Tibial nerve (tissue), 4 donors: ENCODE measurements around the gene G6PC2. TPM values are rescaled to one million over a fixed set of nuclear protein-coding genes. Genes with fewer than 3 reads are reported as not detected.

Experiments used
- DNase-seq, 2 donors: peaks; one replicate each; pipeline ENCODE4 v3.0.0-alpha.2; 2019; ENCODE audit warnings: low spot score in 2 of 2
- H3K27ac ChIP-seq, 4 donors: fragments of 200-600 bp; sonication (generic) in 3 of 4; one replicate each; pipeline ENCODE4 v1.5.1; 2017 to 2019; ENCODE audit warnings: mild to moderate bottlenecking in 1 of 4
- H3K27me3 ChIP-seq, 2 donors: fragments of 200-600 bp; sonication (generic) in 1 of 2; one replicate each; pipeline versions ENCODE4 v1.5.1 to v1.6.0; 2017 to 2019
- H3K36me3 ChIP-seq, 3 donors: fragments of 200-600 bp; sonication (generic); one replicate each; pipeline ENCODE4 v1.5.1; 2018 to 2019
- H3K4me1 ChIP-seq, 4 donors: fragments of 200-600 bp; sonication (generic) in 3 of 4; one replicate each; pipeline ENCODE4 v1.5.1; 2017 to 2019
- H3K4me3 ChIP-seq, 4 donors: fragments of 200-600 bp; sonication (generic) in 3 of 4; one replicate each; pipeline ENCODE4 v1.5.1; 2017 to 2019; ENCODE audit warnings: mild to moderate bottlenecking in 1 of 4, moderate library complexity in 1 of 4
- H3K9me3 ChIP-seq, 4 donors: fragments of 200-600 bp; sonication (generic) in 3 of 4; one replicate each; pipeline ENCODE4 v1.5.1; 2017 to 2019
- EP300 ChIP-seq, 2 donors: sonication (generic); formaldehyde crosslinking; IDR thresholded peaks; one replicate each; pipeline ENCODE4 v1.6.1; 2017; ENCODE audit warnings: antibody characterized with exemption in 2 of 2, mild to moderate bottlenecking in 1 of 2
- POLR2A ChIP-seq, 2 donors: fragments of 450-650 bp; IDR thresholded peaks; one replicate each; pipeline ENCODE4 v1.6.1; 2017; ENCODE audit warnings: antibody characterized with exemption in 2 of 2, mild to moderate bottlenecking in 2 of 2, moderate library complexity in 2 of 2
- WGBS, 2 donors: methylation state at CpG; one replicate each; pipeline ENCODE4 v1.1.5; 2018; 5-methylcytosine and 5-hydroxymethylcytosine counted together
- total RNA-seq, 4 donors: library from RNA; depleted of rRNA; stranded (reverse); fragments of >200 nt; gene quantifications; one replicate each; pipeline ENCODE4 v1.1.0, GENCODE V29; 2016
- TF ChIP-seq, protein P1 (sequence below), 5 experiments: fragments of 200-600 bp in 3 of 5; fragments of 450-650 bp in 2 of 5; sonication (generic) in 3 of 5; IDR thresholded peaks; one replicate each; pipeline ENCODE4 v1.5.1; 2016 to 2019; ENCODE audit warnings: antibody characterized with exemption in 5 of 5, mild to moderate bottlenecking in 3 of 5, moderate library complexity in 2 of 5

G6PC2 gene
- total RNA-seq, 4 donors from 2014 or later: not detected

DNA sequence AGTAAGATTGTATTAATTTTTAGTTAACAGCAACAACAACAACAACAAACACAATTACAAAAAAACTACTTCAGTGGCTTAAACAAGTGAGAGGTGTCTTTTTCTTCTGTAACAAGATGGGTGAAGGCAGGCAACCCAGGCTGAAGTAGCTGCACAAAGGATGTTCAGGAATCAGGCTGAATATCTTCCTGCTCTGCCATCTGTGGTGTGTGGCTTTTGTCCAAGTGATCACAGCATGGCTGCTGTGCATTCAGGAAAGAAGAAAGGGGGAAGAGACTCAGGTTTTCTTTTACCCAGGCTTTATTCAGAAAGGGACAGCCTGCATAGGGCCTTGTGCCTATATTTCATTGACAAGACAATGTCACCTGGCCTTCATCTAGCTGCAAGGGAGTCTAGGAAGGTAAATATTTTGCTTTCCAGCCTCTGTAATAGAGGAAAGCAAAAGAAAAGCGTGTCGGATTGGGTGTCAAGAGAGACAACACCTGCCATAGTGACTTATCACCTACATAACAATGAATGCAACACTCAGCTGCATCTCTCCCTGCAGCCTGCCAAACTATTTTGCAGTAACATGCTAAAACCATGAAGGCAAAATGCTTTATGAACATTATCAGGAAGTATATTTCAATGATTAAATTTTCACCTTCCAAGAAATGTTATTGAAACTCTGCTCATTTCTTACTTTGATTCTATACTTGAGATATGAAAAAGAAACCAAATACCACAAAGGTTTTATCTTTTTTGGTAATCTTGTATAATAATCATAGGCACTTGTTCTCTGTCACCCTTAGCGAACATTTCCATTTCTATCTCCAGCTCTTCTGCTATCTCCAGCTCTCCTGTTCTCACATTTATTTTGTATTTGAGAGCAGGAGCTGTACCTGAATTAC, 14.6 kb downstream of the G6PC2 start:
- Histone ChIP-seq H3K9me3 (peaks cover 0 to 6% (median 0%) of the 10 kb centered on the region in 4 donors), H3K27ac (no peak overlapping the region), H3K4me3 (no peak overlapping the region), H3K36me3 (no peaks in the 10 kb centered on the region), H3K27me3 (no peaks in the 10 kb centered on the region), H3K4me1 (peaks cover 0 to 9% (median 0%) of the 10 kb centered on the region in 4 donors)
- DNase-seq: no peak
- TF ChIP-seq, protein P1, sequence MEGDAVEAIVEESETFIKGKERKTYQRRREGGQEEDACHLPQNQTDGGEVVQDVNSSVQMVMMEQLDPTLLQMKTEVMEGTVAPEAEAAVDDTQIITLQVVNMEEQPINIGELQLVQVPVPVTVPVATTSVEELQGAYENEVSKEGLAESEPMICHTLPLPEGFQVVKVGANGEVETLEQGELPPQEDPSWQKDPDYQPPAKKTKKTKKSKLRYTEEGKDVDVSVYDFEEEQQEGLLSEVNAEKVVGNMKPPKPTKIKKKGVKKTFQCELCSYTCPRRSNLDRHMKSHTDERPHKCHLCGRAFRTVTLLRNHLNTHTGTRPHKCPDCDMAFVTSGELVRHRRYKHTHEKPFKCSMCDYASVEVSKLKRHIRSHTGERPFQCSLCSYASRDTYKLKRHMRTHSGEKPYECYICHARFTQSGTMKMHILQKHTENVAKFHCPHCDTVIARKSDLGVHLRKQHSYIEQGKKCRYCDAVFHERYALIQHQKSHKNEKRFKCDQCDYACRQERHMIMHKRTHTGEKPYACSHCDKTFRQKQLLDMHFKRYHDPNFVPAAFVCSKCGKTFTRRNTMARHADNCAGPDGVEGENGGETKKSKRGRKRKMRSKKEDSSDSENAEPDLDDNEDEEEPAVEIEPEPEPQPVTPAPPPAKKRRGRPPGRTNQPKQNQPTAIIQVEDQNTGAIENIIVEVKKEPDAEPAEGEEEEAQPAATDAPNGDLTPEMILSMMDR (IDR thresholded peaks at IDR 0.05): no peak
- TF ChIP-seq POLR2A (IDR thresholded peaks at IDR 0.05) (no peak), EP300 (IDR thresholded peaks at IDR 0.05) (no peak)
- 95% methylated on average over 3 of the region's 3 CpGs for WGBS, 2 donors

DNA sequence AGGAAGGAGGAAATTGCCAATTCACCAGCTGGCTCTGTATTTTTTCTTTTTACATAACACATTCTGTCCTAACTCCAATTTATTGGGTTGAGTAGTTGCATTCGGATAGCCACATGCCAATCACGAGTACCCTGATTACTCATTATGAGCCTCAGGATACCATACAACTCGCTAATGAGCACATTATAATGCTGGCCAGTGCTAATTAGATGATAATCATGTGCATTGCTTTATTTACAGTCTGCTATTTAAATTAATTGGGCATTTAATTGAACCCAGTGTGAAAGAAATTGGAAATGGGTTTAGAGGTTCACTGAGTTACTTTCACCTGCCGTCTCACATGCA, 15.2 kb downstream of the G6PC2 start:
- peaks cover 0 to 9% (median 0%) of the 10 kb centered on the region in 4 donors for H3K4me1 ChIP-seq
- H3K4me3 ChIP-seq: no peak overlapping the region
- H3K27me3 ChIP-seq: no peaks in the 10 kb centered on the region
- TF ChIP-seq, protein P1 (IDR thresholded peaks at IDR 0.05): no peak
- TF ChIP-seq POLR2A (IDR thresholded peaks at IDR 0.05) (no peak), EP300 (IDR thresholded peaks at IDR 0.05) (no peak)
- H3K27ac ChIP-seq: no peak overlapping the region
- WGBS, 2 donors: 86% methylated on average over 4 of the region's 4 CpGs
- peaks cover 0 to 6% (median 0%) of the 10 kb centered on the region in 4 donors for H3K9me3 ChIP-seq
- no peak for DNase-seq
- H3K36me3 ChIP-seq: no peaks in the 10 kb centered on the region

DNA sequence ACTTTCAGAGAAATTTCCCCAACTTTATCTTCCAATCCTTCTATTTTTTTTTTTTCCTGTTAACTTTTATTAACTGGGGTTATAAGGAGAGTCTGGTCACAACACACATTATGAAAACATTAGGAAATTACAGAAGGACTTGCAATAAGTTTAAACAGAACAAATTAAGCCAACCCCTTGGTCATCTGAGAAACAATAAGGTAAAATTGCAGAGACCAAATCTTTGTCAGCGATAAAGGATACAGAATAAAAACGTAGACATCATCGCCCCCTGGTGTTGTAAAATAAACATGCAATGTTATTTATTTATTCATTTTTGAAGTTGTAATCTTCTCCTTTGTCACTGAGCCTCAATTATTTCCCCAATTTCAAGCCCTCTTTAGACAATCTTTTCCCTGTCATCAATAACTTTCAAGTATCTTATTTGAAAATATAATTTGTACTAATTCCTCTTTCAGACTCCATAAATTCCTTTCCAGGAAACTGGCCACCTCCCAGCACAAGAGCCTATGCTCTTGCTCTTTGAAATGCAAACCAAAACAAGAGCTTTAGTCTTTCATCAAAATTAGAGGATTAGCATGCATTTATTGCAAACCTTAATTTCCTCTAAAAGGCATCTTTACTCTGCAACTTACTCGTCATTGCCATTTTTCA, 19.5 kb downstream of the G6PC2 start:
- Histone ChIP-seq H3K27ac (no peak overlapping the region), H3K4me1 (no peaks in the 10 kb centered on the region), H3K36me3 (no peaks in the 10 kb centered on the region), H3K9me3 (peaks cover 0 to 3% (median 0%) of the 10 kb centered on the region in 4 donors), H3K4me3 (no peak overlapping the region), H3K27me3 (no peaks in the 10 kb centered on the region)
- 24 to 29% methylated on average over 4 of the region's 4 CpGs for WGBS, 2 donors
- DNase-seq: peak in 1 of 2 donors; percentile 16
- TF ChIP-seq, protein P1 (IDR thresholded peaks at IDR 0.05): peak in 4 of 5 experiments; percentile 31 to 58 (median 54)
- TF ChIP-seq POLR2A (IDR thresholded peaks at IDR 0.05): no peak
- no peak for TF ChIP-seq EP300 (IDR thresholded peaks at IDR 0.05)

DNA sequence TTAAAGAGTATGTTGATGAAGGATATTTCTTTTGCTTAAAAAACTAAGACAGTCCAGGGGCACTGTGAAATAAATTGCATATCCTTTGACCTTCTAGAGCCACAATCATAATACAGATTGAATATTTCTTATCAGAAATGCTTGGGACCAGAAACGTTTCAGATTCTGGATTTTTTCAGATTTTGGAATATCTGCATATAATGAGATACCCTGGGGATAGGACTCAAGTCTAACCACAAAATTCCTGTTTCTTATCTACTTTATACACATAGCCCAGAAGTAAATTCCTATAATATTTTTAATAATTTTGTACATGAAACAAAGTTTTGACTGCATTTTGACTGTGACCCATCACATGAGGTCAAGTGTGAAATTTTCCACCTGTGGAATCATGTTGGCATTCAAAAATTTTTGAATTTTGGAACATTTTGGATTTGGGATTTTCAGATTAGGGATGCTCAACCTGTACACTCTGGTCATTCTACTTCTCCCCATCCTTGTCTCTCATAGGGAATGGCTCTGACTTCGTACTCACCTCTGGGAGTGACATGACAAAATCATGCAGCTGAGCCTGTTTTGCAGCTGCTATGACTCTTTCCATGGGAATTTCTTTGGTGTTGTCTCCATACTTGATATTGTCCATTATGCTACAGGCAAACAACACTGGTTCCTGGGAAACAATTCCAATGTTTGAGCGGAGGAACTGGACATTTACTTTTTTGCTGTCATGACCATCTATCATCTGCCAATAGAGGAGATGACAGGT, 25.7 kb downstream of the G6PC2 start:
- Histone ChIP-seq H3K4me3 (no peak overlapping the region), H3K9me3 (no peaks in the 10 kb centered on the region), H3K27me3 (no peaks in the 10 kb centered on the region), H3K27ac (no peak overlapping the region), H3K4me1 (no peaks in the 10 kb centered on the region), H3K36me3 (no peaks in the 10 kb centered on the region)
- TF ChIP-seq EP300 (IDR thresholded peaks at IDR 0.05): no peak
- no peak for TF ChIP-seq POLR2A (IDR thresholded peaks at IDR 0.05)
- TF ChIP-seq, protein P1 (IDR thresholded peaks at IDR 0.05): no peak
- DNase-seq: no peak
- 80 to 84% methylated on average over 3 of the region's 3 CpGs for WGBS, 2 donors
